Measurements from ENCODE around the gene PLCXD3. TPM values are rescaled to one million over a fixed set of nuclear protein-coding genes. Genes with fewer than 3 reads are reported as not detected.

The PLCXD3 gene
- total and polyA plus RNA-seq, 2 of the 4 experiments (the other 2 are of a cell fraction): under 0.01 to 0.02 TPM

DNA sequence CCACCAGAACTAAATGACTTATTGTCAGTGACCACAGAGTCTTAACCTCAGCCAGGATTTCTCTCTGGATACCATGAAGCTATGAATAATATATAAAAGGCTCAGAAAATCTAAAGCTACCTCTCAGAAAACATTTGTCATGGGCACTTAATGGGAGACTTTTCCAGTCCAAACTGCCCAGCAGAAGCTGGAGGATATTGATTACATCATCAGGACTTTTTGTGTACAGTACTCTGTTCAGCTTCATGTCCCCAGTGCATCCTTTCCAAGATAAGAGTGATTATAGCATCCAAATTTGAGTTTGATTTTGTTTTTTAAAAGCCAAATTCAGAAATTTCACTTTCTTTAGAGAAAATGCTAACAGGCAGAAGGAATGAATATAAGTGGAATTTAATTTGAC, 173.2 kb downstream of the PLCXD3 start:
- in situ Hi-C loops (cut with MboI; ENCODE audit: low sequenced_read_pairs) (no loop called here), dilution Hi-C loops (cut with HindIII; ENCODE audit: low sequenced_read_pairs, unreplicated experiment) (no loop called here), intact Hi-C loops (cut with micrococcal nuclease) (no loop called here)
- Histone ChIP-seq H2BK120ac (ENCODE audit: low read depth, low read length) (no peak overlapping the region), H2BK20ac (ENCODE audit: low read depth, low read length) (no peak overlapping the region), H2AK9ac (replicated peaks; ENCODE audit: low read depth, low read length, poor library complexity) (no peak overlapping the region), H3K4ac (ENCODE audit: low read depth, low read length) (no peak overlapping the region), H3K18ac (ENCODE audit: low read depth, low read length) (no peak overlapping the region), H2BK5ac (ENCODE audit: low read depth, low read length, poor library complexity, severe bottlenecking) (no peak overlapping the region), H3K9me1 (ENCODE audit: insufficient read depth, low read length) (peaks cover 3% of the 10 kb centered on the region; the same call in 1 of the 2 replicates), H2AK5ac (ENCODE audit: low read depth, low read length) (no peak overlapping the region), H2BK15ac (ENCODE audit: low read depth, low read length) (no peak overlapping the region), H3K4me1 (ENCODE audit: control insufficient read depth, insufficient read depth, low read length) (peaks cover 2% of the 10 kb centered on the region; the same call in 1 of the 2 replicates), H3K23ac (ENCODE audit: low read depth, low read length) (no peak overlapping the region), H3K56ac (ENCODE audit: extremely low read depth, insufficient read depth, low read length) (no peak overlapping the region), H3K4me3 (ENCODE audit: insufficient read depth, low read depth, low read length) (no peak overlapping the region), H3K14ac (replicated peaks; ENCODE audit: low read depth, low read length) (no peak overlapping the region), H3K27ac (ENCODE audit: insufficient read depth, low read length) (no peak overlapping the region), H4K20me1 (ENCODE audit: insufficient read depth, low read length) (no peaks in the 10 kb centered on the region), H4K91ac (ENCODE audit: insufficient read depth, low read depth, low read length) (no peak overlapping the region), H3K27me3 (ENCODE audit: control insufficient read depth, insufficient read depth, low read length) (no peaks in the 10 kb centered on the region), H3K36me3 (ENCODE audit: control insufficient read depth, insufficient read depth, low read length) (no peaks in the 10 kb centered on the region), H4K8ac (ENCODE audit: low read depth in 2 of 2, low read length in 2 of 2) (no peak overlapping the region), H4K5ac (ENCODE audit: low read depth, low read length) (no peak overlapping the region), H3K9me3 (ENCODE audit: control insufficient read depth, insufficient read depth, low read length) (no peaks in the 10 kb centered on the region), H3K79me1 (ENCODE audit: low read depth in 1 of 2, low read length in 2 of 2) (no peaks in the 10 kb centered on the region), H2AFZ (replicated peaks; ENCODE audit: low read length, poor library complexity) (no peak overlapping the region), H3K4me2 (ENCODE audit: low read depth, low read length) (no peak overlapping the region), H3K9ac (ENCODE audit: low read depth, low read length) (no peak overlapping the region)
- POLR2A ChIA-PET (ENCODE audit: unreplicated experiment): no interaction called here
- BruUV-seq (replicated peaks): no TSS peak
- TF ChIP-seq, protein P1, sequence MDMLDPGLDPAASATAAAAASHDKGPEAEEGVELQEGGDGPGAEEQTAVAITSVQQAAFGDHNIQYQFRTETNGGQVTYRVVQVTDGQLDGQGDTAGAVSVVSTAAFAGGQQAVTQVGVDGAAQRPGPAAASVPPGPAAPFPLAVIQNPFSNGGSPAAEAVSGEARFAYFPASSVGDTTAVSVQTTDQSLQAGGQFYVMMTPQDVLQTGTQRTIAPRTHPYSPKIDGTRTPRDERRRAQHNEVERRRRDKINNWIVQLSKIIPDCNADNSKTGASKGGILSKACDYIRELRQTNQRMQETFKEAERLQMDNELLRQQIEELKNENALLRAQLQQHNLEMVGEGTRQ (IDR thresholded peaks at IDR 0.05; ENCODE audit: low read depth, low read length): no peak
- no peak for TF ChIP-seq RFX5 (IDR thresholded peaks at IDR 0.05; ENCODE audit: low read depth, low read length)
- TF ChIP-seq, protein P2, sequence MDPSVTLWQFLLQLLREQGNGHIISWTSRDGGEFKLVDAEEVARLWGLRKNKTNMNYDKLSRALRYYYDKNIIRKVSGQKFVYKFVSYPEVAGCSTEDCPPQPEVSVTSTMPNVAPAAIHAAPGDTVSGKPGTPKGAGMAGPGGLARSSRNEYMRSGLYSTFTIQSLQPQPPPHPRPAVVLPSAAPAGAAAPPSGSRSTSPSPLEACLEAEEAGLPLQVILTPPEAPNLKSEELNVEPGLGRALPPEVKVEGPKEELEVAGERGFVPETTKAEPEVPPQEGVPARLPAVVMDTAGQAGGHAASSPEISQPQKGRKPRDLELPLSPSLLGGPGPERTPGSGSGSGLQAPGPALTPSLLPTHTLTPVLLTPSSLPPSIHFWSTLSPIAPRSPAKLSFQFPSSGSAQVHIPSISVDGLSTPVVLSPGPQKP (IDR thresholded peaks at IDR 0.05; ENCODE audit: borderline replicate concordance, low read depth, low read length): no peak
- TF ChIP-seq MAFK (IDR thresholded peaks at IDR 0.05; ENCODE audit: low read depth, low read length): no peak
- no peak for TF ChIP-seq RCOR1 (IDR thresholded peaks at IDR 0.05; ENCODE audit: insufficient replicate concordance, low read length)
- TF ChIP-seq BHLHE40 (IDR thresholded peaks at IDR 0.05; ENCODE audit: low read depth, low read length): no peak
- no peak for TF ChIP-seq POLR2A (IDR thresholded peaks at IDR 0.05; ENCODE audit: low read depth, low read length)
- no peak for TF ChIP-seq CHD1 (IDR thresholded peaks at IDR 0.05; ENCODE audit: low read depth, low read length)
- no peak for TF ChIP-seq RAD21 (IDR thresholded peaks at IDR 0.05; ENCODE audit: low read length)
- no peak for TF ChIP-seq CEBPB (IDR thresholded peaks at IDR 0.05; ENCODE audit: low read depth, low read length)
- TF ChIP-seq SMC3 (IDR thresholded peaks at IDR 0.05; ENCODE audit: low read depth, low read length): no peak
- TF ChIP-seq, protein P3, sequence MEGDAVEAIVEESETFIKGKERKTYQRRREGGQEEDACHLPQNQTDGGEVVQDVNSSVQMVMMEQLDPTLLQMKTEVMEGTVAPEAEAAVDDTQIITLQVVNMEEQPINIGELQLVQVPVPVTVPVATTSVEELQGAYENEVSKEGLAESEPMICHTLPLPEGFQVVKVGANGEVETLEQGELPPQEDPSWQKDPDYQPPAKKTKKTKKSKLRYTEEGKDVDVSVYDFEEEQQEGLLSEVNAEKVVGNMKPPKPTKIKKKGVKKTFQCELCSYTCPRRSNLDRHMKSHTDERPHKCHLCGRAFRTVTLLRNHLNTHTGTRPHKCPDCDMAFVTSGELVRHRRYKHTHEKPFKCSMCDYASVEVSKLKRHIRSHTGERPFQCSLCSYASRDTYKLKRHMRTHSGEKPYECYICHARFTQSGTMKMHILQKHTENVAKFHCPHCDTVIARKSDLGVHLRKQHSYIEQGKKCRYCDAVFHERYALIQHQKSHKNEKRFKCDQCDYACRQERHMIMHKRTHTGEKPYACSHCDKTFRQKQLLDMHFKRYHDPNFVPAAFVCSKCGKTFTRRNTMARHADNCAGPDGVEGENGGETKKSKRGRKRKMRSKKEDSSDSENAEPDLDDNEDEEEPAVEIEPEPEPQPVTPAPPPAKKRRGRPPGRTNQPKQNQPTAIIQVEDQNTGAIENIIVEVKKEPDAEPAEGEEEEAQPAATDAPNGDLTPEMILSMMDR (conservative IDR thresholded peaks at IDR 0.05; ENCODE audit: low read depth, low read length): no peak
- no peak for TF ChIP-seq NFE2L2 (IDR thresholded peaks at IDR 0.05; ENCODE audit: low read depth, low read length)
- TF ChIP-seq MAZ (IDR thresholded peaks at IDR 0.05; ENCODE audit: borderline replicate concordance, low read depth, low read length): no peak
- TF ChIP-seq MXI1 (IDR thresholded peaks at IDR 0.05; ENCODE audit: borderline replicate concordance, low read depth, low read length): no peak
- TF ChIP-seq FOS (IDR thresholded peaks at IDR 0.05; ENCODE audit: low read depth, low read length): no peak
- no peak for ATAC-seq (ENCODE audit: low read depth)
- DNase-seq: no peak
- CTCF ChIA-PET: no interaction called here

Data from IMR-90 (cell line).